Transverse colon (tissue), 4 donors: ENCODE data around the gene CADM1. TPM values are rescaled to one million over a fixed set of nuclear protein-coding genes. Genes with fewer than 3 reads are reported as not detected.

ENCODE experiments used
- DNase-seq: peaks from one replicate; pipeline ENCODE4 v3.0.0-alpha.2; 2019
- H3K27ac ChIP-seq, 4 donors: fragments of 200-600 bp; sonication (generic); 2 replicates each; pipeline ENCODE4 v1.5.1; 2016 to 2018; ENCODE audit warnings: inconsistent platforms in 4 of 4
- H3K27me3 ChIP-seq: fragments of 200-600 bp; sonication (generic); 2 replicates; pipeline ENCODE4 v1.5.1; 2017; ENCODE audit warnings: inconsistent platforms
- H3K36me3 ChIP-seq, 4 donors: fragments of 200-600 bp; sonication (generic); 2 replicates each; pipeline ENCODE4 v1.5.1; 2017 to 2019; ENCODE audit warnings: inconsistent platforms in 4 of 4
- H3K4me1 ChIP-seq, 4 donors: fragments of 200-600 bp; sonication (generic); 2 replicates each; pipeline ENCODE4 v1.5.1; 2017 to 2020; ENCODE audit warnings: inconsistent platforms in 4 of 4
- H3K4me3 ChIP-seq, 4 donors: fragments of 200-600 bp; sonication (generic); 1 replicate in 1 of 4; 2 replicates in 3 of 4; pipeline versions ENCODE4 v1.5.1 to v1.6.1; 2017 to 2019; ENCODE audit warnings: inconsistent platforms in 4 of 4
- H3K9me3 ChIP-seq, 2 donors: fragments of 200-600 bp; sonication (generic); 2 replicates each; pipeline ENCODE4 v1.5.1; 2017 to 2019; ENCODE audit warnings: inconsistent platforms in 2 of 2
- CTCF ChIP-seq, 5 experiments: fragments of 200-600 bp in 3 of 5; fragments of 450-650 bp in 2 of 5; sonication (generic) in 3 of 5; IDR thresholded peaks; 1 replicate in 2 of 5; 2 replicates in 3 of 5; pipeline ENCODE4 v1.5.1; 2016 to 2017; ENCODE audit warnings: antibody characterized with exemption in 5 of 5, inconsistent platforms in 3 of 5, mild to moderate bottlenecking in 2 of 5, moderate library complexity in 1 of 5
- EP300 ChIP-seq: sonication (generic); formaldehyde crosslinking; IDR thresholded peaks from one replicate; pipeline ENCODE4 v1.6.1; 2017; ENCODE audit warnings: antibody characterized with exemption, low read depth
- POLR2A ChIP-seq: fragments of 450-650 bp; IDR thresholded peaks from one replicate; pipeline ENCODE4 v1.6.1; 2016; ENCODE audit warnings: antibody characterized with exemption, mild to moderate bottlenecking, moderate library complexity
- POLR2AphosphoS5 ChIP-seq, 3 donors: sonication (generic); formaldehyde crosslinking; IDR thresholded peaks; one replicate each; pipeline ENCODE4 v1.6.1; 2016; ENCODE audit warnings: antibody characterized with exemption in 3 of 3
- WGBS, 2 donors: methylation state at CpG; one replicate each; pipeline ENCODE4 v1.1.5; 2018; ENCODE audit warnings: low coverage in 1 of 2; 5-methylcytosine and 5-hydroxymethylcytosine counted together
- in situ Hi-C, 4 donors: fragments of 200-750 bp; cut with MboI; loops; one replicate each; pipeline versions ENCODE4 v1.15.0 to v1.15.1; 2017; ENCODE audit warnings: low sequenced_read_pairs in 3 of 4, low pct_ligation_motif_present in 1 of 4, low pct_unique_long_range_greater_than_20kb in 1 of 4
- intact Hi-C: fragments of 100-400 bp; cut with DNase I; formaldehyde crosslinking; loops from one replicate; pipeline ENCODE4 v1.15.1; 2023; ENCODE audit warnings: low total_unique reads
- total RNA-seq, 4 donors: library from RNA; depleted of rRNA; stranded (reverse); fragments of >200 nt; gene quantifications; one replicate each; pipeline ENCODE4 v1.1.0, GENCODE V29; 2016

CADM1 gene
- total RNA-seq, 4 donors from 2014 or later = 2.8 to 6.4 (median 3.7) TPM

- no peaks in the 10 kb centered on the region for H3K36me3 ChIP-seq
- no peaks in the 10 kb centered on the region for H3K9me3 ChIP-seq
- DNase-seq = no peak
- no peaks in the 10 kb centered on the region for H3K27me3 ChIP-seq
- 82 to 84% methylated on average over 4 of the region's 4 CpGs for WGBS, 2 donors
- H3K4me1 ChIP-seq = no peaks in the 10 kb centered on the region
- H3K27ac ChIP-seq = no peak overlapping the region
- in situ Hi-C loops = no loop called here
- no peak for TF ChIP-seq POLR2A
- H3K4me3 ChIP-seq = no peak overlapping the region
- intact Hi-C loops = no loop called here
Observed at GRCh38 chr11:115297330-115297729, 206.9 kb downstream of the CADM1 start.

- no peak for TF ChIP-seq POLR2A
- TF ChIP-seq EP300 = no peak
- TF ChIP-seq CTCF (IDR thresholded peaks at IDR 0.05) = no peak
- no peak for TF ChIP-seq POLR2AphosphoS5 (IDR thresholded peaks at IDR 0.05)
- in situ Hi-C loops = no loop called here
- H3K4me3 ChIP-seq = no peak overlapping the region
- H3K36me3 ChIP-seq = no peaks in the 10 kb centered on the region
- intact Hi-C loops = no loop called here
- WGBS, 2 donors = 63 to 83% methylated on average over 3 of the region's 3 CpGs
- H3K27me3 ChIP-seq = no peaks in the 10 kb centered on the region
- no peak for DNase-seq
- no peak overlapping the region for H3K27ac ChIP-seq
- H3K4me1 ChIP-seq = no peaks in the 10 kb centered on the region
- no peaks in the 10 kb centered on the region for H3K9me3 ChIP-seq
Observed at GRCh38 chr11:115291325-115291724, 212.9 kb downstream of the CADM1 start.

GRCh38 chr11:115290893-115291292, 213.3 kb downstream of the CADM1 start:
- H3K9me3 ChIP-seq = no peaks in the 10 kb centered on the region
- in situ Hi-C loops = no loop called here
- H3K4me1 ChIP-seq = no peaks in the 10 kb centered on the region
- H3K36me3 ChIP-seq = no peaks in the 10 kb centered on the region
- no peak overlapping the region for H3K4me3 ChIP-seq
- H3K27me3 ChIP-seq = no peaks in the 10 kb centered on the region
- no peak for DNase-seq
- intact Hi-C loops = no loop called here
- 65 to 79% methylated on average over 4 to 6 of the region's 6 CpGs for WGBS, 2 donors
- no peak for TF ChIP-seq CTCF (IDR thresholded peaks at IDR 0.05)
- TF ChIP-seq POLR2AphosphoS5 (IDR thresholded peaks at IDR 0.05) = no peak
- TF ChIP-seq POLR2A = no peak
- no peak for TF ChIP-seq EP300
- H3K27ac ChIP-seq = no peak overlapping the region

- Histone ChIP-seq H3K27me3 (no peaks in the 10 kb centered on the region), H3K27ac (no peak overlapping the region), H3K9me3 (no peaks in the 10 kb centered on the region), H3K36me3 (no peaks in the 10 kb centered on the region), H3K4me1 (no peaks in the 10 kb centered on the region), H3K4me3 (no peak overlapping the region)
- no peak for DNase-seq
- intact Hi-C loops = no loop called here
- TF ChIP-seq POLR2AphosphoS5 (IDR thresholded peaks at IDR 0.05) (no peak), EP300 (no peak)
- in situ Hi-C loops = no loop called here
- 42 to 75% methylated on average over 1 of the region's 1 CpG for WGBS, 2 donors
Observed at GRCh38 chr11:115290479-115290878, 213.7 kb downstream of the CADM1 start.

- Histone ChIP-seq H3K4me1 (no peaks in the 10 kb centered on the region), H3K9me3 (no peaks in the 10 kb centered on the region), H3K27ac (no peak overlapping the region), H3K4me3 (no peak overlapping the region), H3K27me3 (no peaks in the 10 kb centered on the region), H3K36me3 (no peaks in the 10 kb centered on the region)
- in situ Hi-C loops = no loop called here
- intact Hi-C loops = no loop called here
- DNase-seq = no peak
- TF ChIP-seq EP300 = no peak
- WGBS, 2 donors = 77 to 96% methylated on average over 5 to 6 of the region's 6 CpGs
Observed at GRCh38 chr11:115287266-115287665, 216.9 kb downstream of the CADM1 start.

GRCh38 chr11:115286614-115287013, 217.6 kb downstream of the CADM1 start:
- intact Hi-C loops = no loop called here
- TF ChIP-seq EP300 = no peak
- no peak for TF ChIP-seq POLR2A
- no peak for TF ChIP-seq POLR2AphosphoS5 (IDR thresholded peaks at IDR 0.05)
- H3K9me3 ChIP-seq = no peaks in the 10 kb centered on the region
- no peak overlapping the region for H3K4me3 ChIP-seq
- no peak overlapping the region for H3K27ac ChIP-seq
- in situ Hi-C loops = no loop called here
- no peaks in the 10 kb centered on the region for H3K27me3 ChIP-seq
- DNase-seq = no peak
- WGBS, 2 donors = 58 to 83% methylated on average over 3 of the region's 3 CpGs
- H3K36me3 ChIP-seq = no peaks in the 10 kb centered on the region
- H3K4me1 ChIP-seq = no peaks in the 10 kb centered on the region
